Vagina (tissue), 2 donors: ENCODE results near the gene GPBP1L1. TPM values are rescaled to one million over a fixed set of nuclear protein-coding genes. Genes with fewer than 3 reads are reported as not detected.
A peak's percentile ranks its signal among the peaks of the same experiment; 100 is the strongest.

Experiments
- DNase-seq, 2 donors: peaks; one replicate each; pipeline ENCODE4 v3.0.0-alpha.2; 2017; ENCODE audit errors: extremely low spot score in 2 of 2
- H3K27ac ChIP-seq: fragments of 200-600 bp; sonication (generic); one replicate; pipeline ENCODE4 v1.5.1; 2019
- H3K27me3 ChIP-seq: fragments of 200-600 bp; sonication (generic); one replicate; pipeline ENCODE4 v1.5.1; 2019
- H3K36me3 ChIP-seq, 2 donors: fragments of 200-600 bp; sonication (generic); one replicate each; pipeline ENCODE4 v1.5.1; 2017 to 2019
- H3K4me1 ChIP-seq: fragments of 200-600 bp; sonication (generic); one replicate; pipeline ENCODE4 v1.5.1; 2019
- H3K4me3 ChIP-seq, 2 donors: fragments of 200-600 bp; sonication (generic); 1 replicate in 1 of 2; 2 replicates in 1 of 2; pipeline ENCODE4 v1.5.1; 2016 to 2019
- H3K9me3 ChIP-seq: fragments of 200-600 bp; sonication (generic); one replicate; pipeline ENCODE4 v1.5.1; 2019
- POLR2A ChIP-seq, 2 donors: fragments of 450-650 bp; IDR thresholded peaks; one replicate each; pipeline ENCODE4 v1.6.1; 2017; ENCODE audit warnings: antibody characterized with exemption in 2 of 2, mild to moderate bottlenecking in 2 of 2, moderate library complexity in 2 of 2
- POLR2AphosphoS5 ChIP-seq, 2 donors: sonication (generic); formaldehyde crosslinking; IDR thresholded peaks; one replicate each; pipeline ENCODE4 v1.9.0; 2017; ENCODE audit warnings: antibody characterized with exemption in 2 of 2, mild to moderate bottlenecking in 2 of 2, low read depth in 1 of 2; ENCODE audit not compliant: insufficient read depth in 1 of 2
- intact Hi-C: fragments of 100-400 bp; cut with DNase I; formaldehyde crosslinking; loops from one replicate; pipeline ENCODE4 v1.15.1; 2023
- total RNA-seq: library from RNA; depleted of rRNA; stranded (reverse); fragments of >200 nt; gene quantifications from one replicate; pipeline ENCODE4 v1.2.3, GENCODE V29; 2016
- TF ChIP-seq, protein P1 (sequence below), 3 experiments: fragments of 450-650 bp in 2 of 3; fragments of 200-600 bp in 1 of 3; sonication (generic) in 1 of 3; IDR thresholded peaks; one replicate each; pipeline ENCODE4 v1.5.1; 2017 to 2019; ENCODE audit warnings: antibody characterized with exemption in 3 of 3, mild to moderate bottlenecking in 2 of 3, moderate library complexity in 2 of 3

GPBP1L1 gene
- total RNA-seq, 1 donor from 2014 or later: 109 TPM

- H3K27me3 ChIP-seq: no peaks in the 10 kb centered on the region
- peaks cover 37% of the 10 kb centered on the region for H3K4me1 ChIP-seq
- DNase-seq: no peak
- H3K27ac ChIP-seq: no peak overlapping the region
- no peaks in the 10 kb centered on the region for H3K36me3 ChIP-seq
- TF ChIP-seq POLR2AphosphoS5 (IDR thresholded peaks at IDR 0.05; ENCODE audit: insufficient read depth in 1 of 2, low read depth in 1 of 2) (no peak), POLR2A (IDR thresholded peaks at IDR 0.05) (no peak)
- TF ChIP-seq, protein P1, sequence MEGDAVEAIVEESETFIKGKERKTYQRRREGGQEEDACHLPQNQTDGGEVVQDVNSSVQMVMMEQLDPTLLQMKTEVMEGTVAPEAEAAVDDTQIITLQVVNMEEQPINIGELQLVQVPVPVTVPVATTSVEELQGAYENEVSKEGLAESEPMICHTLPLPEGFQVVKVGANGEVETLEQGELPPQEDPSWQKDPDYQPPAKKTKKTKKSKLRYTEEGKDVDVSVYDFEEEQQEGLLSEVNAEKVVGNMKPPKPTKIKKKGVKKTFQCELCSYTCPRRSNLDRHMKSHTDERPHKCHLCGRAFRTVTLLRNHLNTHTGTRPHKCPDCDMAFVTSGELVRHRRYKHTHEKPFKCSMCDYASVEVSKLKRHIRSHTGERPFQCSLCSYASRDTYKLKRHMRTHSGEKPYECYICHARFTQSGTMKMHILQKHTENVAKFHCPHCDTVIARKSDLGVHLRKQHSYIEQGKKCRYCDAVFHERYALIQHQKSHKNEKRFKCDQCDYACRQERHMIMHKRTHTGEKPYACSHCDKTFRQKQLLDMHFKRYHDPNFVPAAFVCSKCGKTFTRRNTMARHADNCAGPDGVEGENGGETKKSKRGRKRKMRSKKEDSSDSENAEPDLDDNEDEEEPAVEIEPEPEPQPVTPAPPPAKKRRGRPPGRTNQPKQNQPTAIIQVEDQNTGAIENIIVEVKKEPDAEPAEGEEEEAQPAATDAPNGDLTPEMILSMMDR (IDR thresholded peaks at IDR 0.05): no peak
- H3K9me3 ChIP-seq: no peaks in the 10 kb centered on the region
- intact Hi-C loops: no loop called here
- peak overlapping the region; percentile 86 to 100 for H3K4me3 ChIP-seq
These were observed 100.7 kb downstream of the GPBP1L1 start for GRCh38 chr1:45585496-45586075.

DNA sequence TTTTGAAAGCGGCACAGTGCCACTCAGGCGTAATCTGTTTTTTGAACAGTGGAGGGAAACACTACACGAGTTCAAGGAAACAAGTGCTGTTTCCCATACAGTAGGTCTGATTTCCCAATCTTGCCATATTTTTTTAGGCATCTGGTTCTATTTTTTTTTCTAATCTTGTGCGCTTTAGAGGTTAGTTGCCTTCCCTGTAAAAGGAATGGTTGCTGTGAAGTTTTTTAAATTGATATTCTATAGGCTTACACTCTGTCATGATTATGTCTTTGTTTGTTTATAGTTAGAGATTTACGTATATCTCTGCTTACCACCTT, 101.3 kb downstream of the GPBP1L1 start:
- no peaks in the 10 kb centered on the region for H3K36me3 ChIP-seq
- H3K27ac ChIP-seq: peak overlapping the region; percentile 92
- peaks cover 36% of the 10 kb centered on the region for H3K4me1 ChIP-seq
- H3K9me3 ChIP-seq: no peaks in the 10 kb centered on the region
- peak overlapping the region; percentile 86 to 100 for H3K4me3 ChIP-seq
- no peak for DNase-seq
- intact Hi-C loops: no loop called here
- no peaks in the 10 kb centered on the region for H3K27me3 ChIP-seq
- TF ChIP-seq POLR2AphosphoS5 (IDR thresholded peaks at IDR 0.05; ENCODE audit: insufficient read depth in 1 of 2, low read depth in 1 of 2): no peak
- TF ChIP-seq POLR2A (IDR thresholded peaks at IDR 0.05): no peak
- TF ChIP-seq, protein P1 (IDR thresholded peaks at IDR 0.05): no peak

GRCh38 chr1:45584351-45585109, 101.8 kb downstream of the GPBP1L1 start:
- peaks cover 30% of the 10 kb centered on the region for H3K4me1 ChIP-seq
- H3K9me3 ChIP-seq: no peaks in the 10 kb centered on the region
- peak in 1 of 2 donors; percentile 89 for DNase-seq
- intact Hi-C loops: no loop called here
- H3K27ac ChIP-seq: peak overlapping the region; percentile 92
- H3K27me3 ChIP-seq: no peaks in the 10 kb centered on the region
- peak overlapping the region; percentile 86 to 100 for H3K4me3 ChIP-seq
- no peaks in the 10 kb centered on the region for H3K36me3 ChIP-seq
- TF ChIP-seq POLR2AphosphoS5 (IDR thresholded peaks at IDR 0.05; ENCODE audit: insufficient read depth in 1 of 2, low read depth in 1 of 2): peak; percentile 6 to 47
- TF ChIP-seq POLR2A (IDR thresholded peaks at IDR 0.05): no peak
- TF ChIP-seq, protein P1 (IDR thresholded peaks at IDR 0.05): no peak

DNA sequence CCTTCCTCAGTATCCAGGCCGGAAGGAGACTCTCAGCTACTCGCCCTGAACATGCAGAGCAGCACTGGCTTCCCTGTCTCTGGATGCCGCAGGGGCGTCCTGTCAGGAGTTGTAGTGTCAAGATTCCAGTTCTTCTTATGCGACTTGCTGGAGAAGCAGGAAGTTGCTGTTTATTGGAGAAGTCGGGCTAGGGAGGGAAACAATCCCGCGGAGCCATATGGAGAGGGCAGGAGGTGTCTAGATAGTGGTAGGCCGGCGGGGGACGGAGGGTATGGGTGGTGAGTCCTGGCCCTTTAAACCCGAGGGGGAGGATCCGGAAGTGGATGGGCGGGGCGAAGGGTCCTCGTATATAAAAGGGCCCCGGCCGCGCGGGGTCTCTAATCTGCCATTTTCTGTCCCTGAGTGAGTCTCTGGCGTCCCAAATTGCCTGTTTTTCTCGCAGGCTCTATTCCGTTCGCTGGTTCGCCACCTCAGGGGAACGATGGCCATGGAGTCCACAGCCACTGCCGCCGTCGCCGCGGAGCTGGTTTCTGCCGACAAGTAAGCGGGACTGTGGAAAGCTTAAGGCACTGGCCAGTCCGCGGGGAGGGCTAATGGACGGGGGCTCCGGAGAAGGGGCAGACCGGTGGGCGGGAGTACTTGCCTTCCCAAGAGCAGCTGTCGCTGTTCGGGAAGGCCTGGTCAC, 102.5 kb downstream of the GPBP1L1 start, which contains the start of gene NASP:
Gene NASP (plus strand): TSS at position 376 of the 685 bp plus-strand sequence. CDS start 106 bp downstream, at position 482.
- peaks cover 30% of the 10 kb centered on the region for H3K4me1 ChIP-seq
- peak in 1 of 2 donors; percentile 95 for DNase-seq
- intact Hi-C loops: no loop called here
- TF ChIP-seq POLR2A (IDR thresholded peaks at IDR 0.05) (peak in 1 of 2 donors; percentile 81), POLR2AphosphoS5 (IDR thresholded peaks at IDR 0.05; ENCODE audit: insufficient read depth in 1 of 2, low read depth in 1 of 2) (peak; percentile 41 to 96)
- TF ChIP-seq, protein P1 (IDR thresholded peaks at IDR 0.05): no peak
- no peaks in the 10 kb centered on the region for H3K36me3 ChIP-seq
- no peaks in the 10 kb centered on the region for H3K9me3 ChIP-seq
- peak within 1 kb of the TSS; percentile 86 to 100 for H3K4me3 ChIP-seq
- H3K27me3 ChIP-seq: no peaks in the 10 kb centered on the region
- peak within 1 kb of the TSS; percentile 92 for H3K27ac ChIP-seq
